Hepatocyte (in vitro differentiated cells): ENCODE results near the gene GSPT1. TPM values are rescaled to one million over a fixed set of nuclear protein-coding genes. Genes with fewer than 3 reads are reported as not detected.

ENCODE experiments used
- DNase-seq: peaks from one replicate; pipeline ENCODE4 v3.0.0-alpha.2; 2016; ENCODE audit warnings: low spot score
- H2AFZ ChIP-seq: fragments of 200-600 bp; sonication (generic); 2 replicates; pipeline ENCODE4 v1.6.0; 2016; ENCODE audit warnings: antibody characterized with exemption, mild to moderate bottlenecking
- H3K27ac ChIP-seq: fragments of 200-600 bp; sonication (generic); 2 replicates; pipeline ENCODE4 v1.5.1; 2016; ENCODE audit warnings: mild to moderate bottlenecking
- H3K27me3 ChIP-seq: fragments of 200-600 bp; sonication (generic); 2 replicates; pipeline ENCODE4 v1.6.1; 2016
- H3K36me3 ChIP-seq: fragments of 200-600 bp; sonication (generic); replicated peaks from 2 replicates; pipeline ENCODE4 v1.5.1; 2016; ENCODE audit warnings: low read depth; ENCODE audit not compliant: insufficient read depth
- H3K4me1 ChIP-seq: fragments of 200-600 bp; sonication (generic); 2 replicates; pipeline ENCODE4 v1.5.1; 2016; ENCODE audit warnings: mild to moderate bottlenecking, moderate library complexity; ENCODE audit not compliant: insufficient read depth
- H3K4me2 ChIP-seq: fragments of 200-600 bp; sonication (generic); 2 replicates; pipeline ENCODE4 v1.6.0; 2016
- H3K4me3 ChIP-seq: fragments of 200-600 bp; sonication (generic); 2 replicates; pipeline ENCODE4 v1.5.1; 2016; ENCODE audit warnings: mild to moderate bottlenecking
- H3K79me2 ChIP-seq: fragments of 200-600 bp; sonication (generic); 2 replicates; pipeline ENCODE4 v1.6.0; 2017; ENCODE audit warnings: mild to moderate bottlenecking
- H3K9me2 ChIP-seq: fragments of 200-600 bp; sonication (generic); replicated peaks from 2 replicates; pipeline ENCODE4 v1.6.0; 2017; ENCODE audit warnings: mild to moderate bottlenecking; ENCODE audit not compliant: insufficient read depth
- H3K9me3 ChIP-seq: fragments of 200-600 bp; sonication (generic); 2 replicates; pipeline ENCODE4 v1.5.1; 2016; ENCODE audit warnings: low read depth, mild to moderate bottlenecking
- H4K20me1 ChIP-seq: fragments of 200-600 bp; sonication (generic); 2 replicates; pipeline ENCODE4 v1.6.0; 2016; ENCODE audit warnings: mild to moderate bottlenecking; ENCODE audit not compliant: insufficient read depth, poor library complexity, severe bottlenecking
- CTCF ChIP-seq: fragments of 200-600 bp; sonication (generic); IDR thresholded peaks from 2 replicates; pipeline ENCODE4 v1.5.1; 2016; ENCODE audit warnings: antibody characterized with exemption, mild to moderate bottlenecking; ENCODE audit not compliant: poor library complexity
- EZH2 ChIP-seq: fragments of 200-600 bp; sonication (generic); IDR thresholded peaks from 2 replicates; pipeline ENCODE4 v1.6.1; 2016; ENCODE audit warnings: antibody characterized with exemption, mild to moderate bottlenecking, borderline replicate concordance
- EZH2phosphoT487 ChIP-seq: fragments of 200-600 bp; sonication (generic); IDR thresholded peaks from one replicate; pipeline ENCODE4 v1.6.1; 2018; ENCODE audit warnings: antibody characterized with exemption, mild to moderate bottlenecking, low read depth, moderate library complexity; ENCODE audit not compliant: unreplicated experiment, severe bottlenecking
- WGBS: methylation state at CpG from one replicate; pipeline ENCODE4 v1.1.6; 2016; ENCODE audit warnings: low lambda C conversion rate; ENCODE audit errors: missing lambda C conversion rate; 5-methylcytosine and 5-hydroxymethylcytosine counted together
- polyA plus RNA-seq: library from polyadenylated mRNA; unstranded; fragments of >200 nt; fragmentation: Nextera tagmentation; extraction: Ambion mirVana; gene quantifications from 2 replicates; pipeline ENCODE4 v1.2.1, GENCODE V29; 2016
- total RNA-seq: library from RNA; depleted of rRNA; stranded (reverse); fragments of >200 nt; gene quantifications from 2 replicates; pipeline ENCODE4 v1.2.3, GENCODE V29; 2014

The GSPT1 gene
- total and polyA plus RNA-seq, 2 experiments from 2014 or later, result 79.2 to 109 TPM

- Histone ChIP-seq H3K4me3 (no peak overlapping the region), H3K9me3 (no peaks in the 10 kb centered on the region), H2AFZ (no peak overlapping the region), H3K4me2 (no peak overlapping the region), H3K27ac (no peak overlapping the region), H3K36me3 (peaks cover 3% of the 10 kb centered on the region), H3K4me1 (no peaks in the 10 kb centered on the region), H3K27me3 (no peaks in the 10 kb centered on the region), H4K20me1 (no peaks in the 10 kb centered on the region), H3K79me2 (peaks cover 22% of the 10 kb centered on the region), H3K9me2 (no peaks in the 10 kb centered on the region)
- DNase-seq, result no peak
- no peak for TF ChIP-seq EZH2phosphoT487
- TF ChIP-seq CTCF, result no peak
- TF ChIP-seq EZH2, result no peak
- 94% methylated on average over 5 of the region's 5 CpGs for WGBS
Measured at GRCh38 chr16:11884035-11884434, 31.7 kb downstream of the GSPT1 start.

GRCh38 chr16:11880007-11880406 is 35.7 kb downstream of the GSPT1 start:
- Histone ChIP-seq H2AFZ (no peak overlapping the region), H3K9me3 (no peaks in the 10 kb centered on the region), H3K27me3 (no peaks in the 10 kb centered on the region), H3K27ac (no peak overlapping the region), H3K4me1 (no peaks in the 10 kb centered on the region), H3K4me3 (no peak overlapping the region), H4K20me1 (no peaks in the 10 kb centered on the region), H3K79me2 (peaks cover 38% of the 10 kb centered on the region), H3K9me2 (no peaks in the 10 kb centered on the region), H3K4me2 (no peak overlapping the region), H3K36me3 (no peaks in the 10 kb centered on the region)
- WGBS, result 97% methylated on average over 5 of the region's 5 CpGs
- TF ChIP-seq EZH2 (no peak), EZH2phosphoT487 (no peak), CTCF (no peak)
- no peak for DNase-seq

GRCh38 chr16:11877374-11877773 is 38.4 kb downstream of the GSPT1 start:
- H2AFZ ChIP-seq, result no peak overlapping the region
- no peak overlapping the region for H3K27ac ChIP-seq
- no peaks in the 10 kb centered on the region for H3K9me3 ChIP-seq
- 85% methylated on average over 5 of the region's 5 CpGs for WGBS
- no peaks in the 10 kb centered on the region for H3K27me3 ChIP-seq
- TF ChIP-seq EZH2 (no peak), EZH2phosphoT487 (no peak), CTCF (no peak)
- no peaks in the 10 kb centered on the region for H3K4me1 ChIP-seq
- H3K79me2 ChIP-seq, result peaks cover 40% of the 10 kb centered on the region
- H3K4me3 ChIP-seq, result no peak overlapping the region
- H4K20me1 ChIP-seq, result no peaks in the 10 kb centered on the region
- DNase-seq, result no peak
- no peaks in the 10 kb centered on the region for H3K9me2 ChIP-seq
- H3K4me2 ChIP-seq, result no peak overlapping the region
- H3K36me3 ChIP-seq, result no peaks in the 10 kb centered on the region

GRCh38 chr16:11876306-11876705 is 39.5 kb downstream of the GSPT1 start:
- no peaks in the 10 kb centered on the region for H3K9me3 ChIP-seq
- WGBS, result 88% methylated on average over 12 of the region's 12 CpGs
- TF ChIP-seq EZH2phosphoT487 (no peak), EZH2 (no peak), CTCF (no peak)
- H3K4me1 ChIP-seq, result no peaks in the 10 kb centered on the region
- no peaks in the 10 kb centered on the region for H3K9me2 ChIP-seq
- H3K4me3 ChIP-seq, result no peak overlapping the region
- peaks cover 36% of the 10 kb centered on the region for H3K79me2 ChIP-seq
- no peak overlapping the region for H3K27ac ChIP-seq
- no peaks in the 10 kb centered on the region for H3K36me3 ChIP-seq
- no peak overlapping the region for H2AFZ ChIP-seq
- DNase-seq, result no peak
- H3K27me3 ChIP-seq, result no peaks in the 10 kb centered on the region
- no peak overlapping the region for H3K4me2 ChIP-seq
- H4K20me1 ChIP-seq, result no peaks in the 10 kb centered on the region
